DND-41 (cell line): ENCODE data around the gene S100A14.

Experiments
- ATAC-seq: fragments of 200-7000 bp; cut with Tn5 transposase; 3 replicates; pipeline ENCODE4 v1.9.1; 2021; ENCODE audit warnings: low read depth; ENCODE audit not compliant: insufficient read depth
- DNase-seq: peaks from one replicate; pipeline ENCODE4 v3.0.0-alpha.2; 2020
- H2AFZ ChIP-seq: 2 replicates; pipeline ENCODE4 v1.6.0; 2012; ENCODE audit warnings: low read depth, low read length
- H3K27ac ChIP-seq: 2 replicates; pipeline ENCODE4 v1.5.1; 2012; ENCODE audit warnings: low read length, inconsistent platforms
- H3K27me3 ChIP-seq: fragments of 200-600 bp; sonication (generic); 2 replicates; pipeline ENCODE4 v1.6.0; 2012; ENCODE audit warnings: low read length, mild to moderate bottlenecking, inconsistent platforms; ENCODE audit not compliant: insufficient read depth, poor library complexity
- H3K36me3 ChIP-seq: 2 replicates; pipeline ENCODE4 v1.5.1; 2012; ENCODE audit warnings: low read length, inconsistent platforms; ENCODE audit not compliant: insufficient read depth
- H3K4me1 ChIP-seq: 2 replicates; pipeline ENCODE4 v1.5.1; 2012; ENCODE audit warnings: mild to moderate bottlenecking, low read length; ENCODE audit not compliant: insufficient read depth
- H3K4me2 ChIP-seq: 2 replicates; pipeline ENCODE4 v1.6.0; 2012; ENCODE audit warnings: mild to moderate bottlenecking, moderate library complexity, low read length, inconsistent platforms; ENCODE audit not compliant: insufficient read depth
- H3K4me3 ChIP-seq, 2 experiments: fragments of 200-600 bp in 1 of 2; shearing (Covaris generic) in 1 of 2; 2 replicates each; pipeline ENCODE4 v1.5.1; 2012 to 2016; ENCODE audit warnings: inconsistent platforms in 2 of 2, low read length in 2 of 2, mild to moderate bottlenecking in 2 of 2, low read depth in 1 of 2, moderate library complexity in 1 of 2
- H3K79me2 ChIP-seq: 2 replicates; pipeline ENCODE4 v1.6.0; 2012; ENCODE audit warnings: low read length, inconsistent platforms; ENCODE audit not compliant: insufficient read depth
- H3K9ac ChIP-seq: 2 replicates; pipeline ENCODE4 v1.6.0; 2012; ENCODE audit warnings: low read depth, mild to moderate bottlenecking, inconsistent platforms, low read length, moderate library complexity
- H3K9me3 ChIP-seq: 2 replicates; pipeline ENCODE4 v1.5.1; 2012; ENCODE audit warnings: low read length, moderate library complexity, mild to moderate bottlenecking, inconsistent platforms; ENCODE audit not compliant: insufficient read depth, severe bottlenecking
- H4K20me1 ChIP-seq: 2 replicates; pipeline ENCODE4 v1.6.0; 2012; ENCODE audit warnings: low read length; ENCODE audit not compliant: insufficient read depth
- EZH2 ChIP-seq: IDR thresholded peaks from 3 replicates; pipeline ENCODE4 v1.6.1; 2012; ENCODE audit warnings: borderline replicate concordance, low read depth, mild to moderate bottlenecking, moderate library complexity, low read length, inconsistent platforms; ENCODE audit not compliant: severe bottlenecking
- TF ChIP-seq, protein P1 (sequence below): IDR thresholded peaks from 2 replicates; pipeline ENCODE4 v1.5.1; 2012; ENCODE audit warnings: borderline replicate concordance, low read length, moderate library complexity, mild to moderate bottlenecking; ENCODE audit not compliant: poor library complexity, severe bottlenecking; ENCODE audit errors: extremely low read depth

S100A14 gene

DNA sequence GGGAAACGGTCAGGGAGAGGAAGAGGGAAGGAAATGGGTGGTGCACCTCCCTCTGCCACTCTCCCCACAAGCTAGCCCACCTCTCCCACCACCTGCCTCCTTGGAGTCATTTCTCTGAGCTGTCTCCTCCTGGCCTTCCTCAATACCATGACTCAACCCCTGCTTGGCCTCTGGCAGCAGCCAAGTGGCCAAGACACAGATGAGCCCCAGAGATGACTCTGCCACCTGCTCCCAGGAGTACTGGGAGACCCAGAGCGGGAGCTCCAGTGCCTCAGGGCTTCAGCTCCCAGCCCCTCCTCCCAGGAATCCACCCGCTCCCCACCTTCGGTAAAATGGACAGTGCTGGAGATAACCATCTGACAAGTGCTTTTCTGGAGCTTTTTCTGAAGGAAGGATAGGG, 5.8 kb downstream of the S100A14 start:
- H3K4me3 ChIP-seq = no peak overlapping the region
- H3K79me2 ChIP-seq = no peaks in the 10 kb centered on the region
- H3K27ac ChIP-seq = no peak overlapping the region
- H3K4me1 ChIP-seq = no peaks in the 10 kb centered on the region
- H2AFZ ChIP-seq = no peak overlapping the region
- no peaks in the 10 kb centered on the region for H4K20me1 ChIP-seq
- H3K9ac ChIP-seq = no peak overlapping the region
- H3K9me3 ChIP-seq = no peaks in the 10 kb centered on the region
- no peak for DNase-seq
- H3K36me3 ChIP-seq = no peaks in the 10 kb centered on the region
- H3K4me2 ChIP-seq = no peak overlapping the region
- no peaks in the 10 kb centered on the region for H3K27me3 ChIP-seq
- no peak for ATAC-seq
- TF ChIP-seq, protein P1, sequence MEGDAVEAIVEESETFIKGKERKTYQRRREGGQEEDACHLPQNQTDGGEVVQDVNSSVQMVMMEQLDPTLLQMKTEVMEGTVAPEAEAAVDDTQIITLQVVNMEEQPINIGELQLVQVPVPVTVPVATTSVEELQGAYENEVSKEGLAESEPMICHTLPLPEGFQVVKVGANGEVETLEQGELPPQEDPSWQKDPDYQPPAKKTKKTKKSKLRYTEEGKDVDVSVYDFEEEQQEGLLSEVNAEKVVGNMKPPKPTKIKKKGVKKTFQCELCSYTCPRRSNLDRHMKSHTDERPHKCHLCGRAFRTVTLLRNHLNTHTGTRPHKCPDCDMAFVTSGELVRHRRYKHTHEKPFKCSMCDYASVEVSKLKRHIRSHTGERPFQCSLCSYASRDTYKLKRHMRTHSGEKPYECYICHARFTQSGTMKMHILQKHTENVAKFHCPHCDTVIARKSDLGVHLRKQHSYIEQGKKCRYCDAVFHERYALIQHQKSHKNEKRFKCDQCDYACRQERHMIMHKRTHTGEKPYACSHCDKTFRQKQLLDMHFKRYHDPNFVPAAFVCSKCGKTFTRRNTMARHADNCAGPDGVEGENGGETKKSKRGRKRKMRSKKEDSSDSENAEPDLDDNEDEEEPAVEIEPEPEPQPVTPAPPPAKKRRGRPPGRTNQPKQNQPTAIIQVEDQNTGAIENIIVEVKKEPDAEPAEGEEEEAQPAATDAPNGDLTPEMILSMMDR = no peak
- TF ChIP-seq EZH2 = no peak

DNA sequence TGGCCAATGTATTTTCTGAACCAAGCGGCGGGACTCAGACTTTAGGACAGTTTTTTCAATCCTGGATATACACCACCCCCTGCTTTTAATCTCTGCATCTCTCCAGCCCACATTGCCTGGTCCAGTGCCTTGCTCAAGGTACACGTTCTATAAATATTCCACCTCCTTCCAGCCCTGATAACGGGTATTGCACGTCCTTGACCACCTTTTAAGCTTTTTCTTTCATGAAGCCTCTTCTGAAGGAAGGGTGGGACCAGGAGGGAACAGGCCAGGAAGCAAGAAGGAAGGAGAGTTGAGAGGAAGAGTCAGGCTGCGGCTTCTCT, 6.6 kb downstream of the S100A14 start:
- H3K9ac ChIP-seq = no peak overlapping the region
- no peak for DNase-seq
- H3K36me3 ChIP-seq = no peaks in the 10 kb centered on the region
- H3K4me2 ChIP-seq = no peak overlapping the region
- ATAC-seq = no peak
- no peak overlapping the region for H2AFZ ChIP-seq
- H3K9me3 ChIP-seq = no peaks in the 10 kb centered on the region
- no peaks in the 10 kb centered on the region for H3K79me2 ChIP-seq
- no peaks in the 10 kb centered on the region for H3K4me1 ChIP-seq
- H4K20me1 ChIP-seq = no peaks in the 10 kb centered on the region
- no peak overlapping the region for H3K4me3 ChIP-seq
- TF ChIP-seq EZH2 = no peak
- TF ChIP-seq, protein P1 = no peak
- H3K27me3 ChIP-seq = no peaks in the 10 kb centered on the region
- H3K27ac ChIP-seq = no peak overlapping the region

DNA sequence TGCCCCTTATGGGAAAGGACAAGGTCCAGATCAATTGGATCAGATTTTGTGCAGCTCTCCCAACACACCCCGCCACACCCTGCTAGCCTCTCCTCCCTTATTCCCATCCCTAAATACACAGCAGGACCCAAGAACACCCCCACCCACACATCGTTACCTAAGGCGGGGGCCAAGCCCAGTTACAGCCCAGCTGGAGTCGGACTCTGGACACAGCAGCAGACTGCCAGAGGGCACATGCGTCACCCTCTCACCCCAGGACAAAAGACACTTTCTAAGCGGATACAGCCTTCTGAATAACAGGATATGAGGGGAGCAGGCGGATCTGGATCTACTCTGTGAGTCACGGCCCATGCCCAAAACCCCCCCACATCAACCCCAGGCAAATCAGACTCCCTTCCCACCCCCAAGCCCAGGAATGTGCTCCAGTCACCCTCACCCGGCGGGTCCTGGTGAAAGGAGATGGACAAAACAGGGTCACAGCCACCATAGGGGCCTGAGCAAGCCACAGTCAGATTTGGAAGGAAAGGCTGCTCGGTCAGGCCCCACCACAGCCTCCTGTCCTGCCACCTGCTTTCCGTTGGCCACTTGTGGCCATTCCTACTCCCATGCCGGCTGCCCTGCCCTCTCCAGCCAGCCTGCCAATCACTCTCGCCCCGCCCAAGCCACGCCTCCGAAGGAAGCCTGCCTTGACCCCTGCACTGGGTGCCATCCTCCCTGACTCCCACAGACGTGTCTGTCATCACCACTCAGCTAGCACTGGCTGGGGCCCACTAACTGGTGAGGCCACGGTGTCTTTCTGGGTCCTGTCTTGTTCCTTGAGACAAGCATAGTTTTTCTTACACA, 7.2 kb downstream of the S100A14 start:
- H3K79me2 ChIP-seq = no peaks in the 10 kb centered on the region

More for the DNA sequence above, 7.2 kb downstream of the S100A14 start:
- TF ChIP-seq, protein P1 = no peak
- TF ChIP-seq EZH2 = no peak
- H3K4me1 ChIP-seq = no peaks in the 10 kb centered on the region
- H3K27ac ChIP-seq = no peak overlapping the region
- H3K9me3 ChIP-seq = no peaks in the 10 kb centered on the region
- DNase-seq (no peak), ATAC-seq (no peak)
- no peaks in the 10 kb centered on the region for H3K36me3 ChIP-seq
- no peak overlapping the region for H3K9ac ChIP-seq
- H3K27me3 ChIP-seq = no peaks in the 10 kb centered on the region
- H2AFZ ChIP-seq = no peak overlapping the region
- no peaks in the 10 kb centered on the region for H4K20me1 ChIP-seq
- H3K4me2 ChIP-seq = no peak overlapping the region
- H3K4me3 ChIP-seq = no peak overlapping the region
